Medulla oblongata (tissue), 1 donor: Measurements from ENCODE around the gene ROMO1.
"Not testable (repeated sequence)": the region's sequence is repeated elsewhere in the genome, so short reads cannot be mapped to it uniquely, and the experiment has no call there.

ENCODE experiments used
- DNase-seq: peaks from one replicate; pipeline ENCODE4 v3.0.0-alpha.2; 2015; ENCODE audit errors: extremely low spot score

ROMO1 gene

DNA sequence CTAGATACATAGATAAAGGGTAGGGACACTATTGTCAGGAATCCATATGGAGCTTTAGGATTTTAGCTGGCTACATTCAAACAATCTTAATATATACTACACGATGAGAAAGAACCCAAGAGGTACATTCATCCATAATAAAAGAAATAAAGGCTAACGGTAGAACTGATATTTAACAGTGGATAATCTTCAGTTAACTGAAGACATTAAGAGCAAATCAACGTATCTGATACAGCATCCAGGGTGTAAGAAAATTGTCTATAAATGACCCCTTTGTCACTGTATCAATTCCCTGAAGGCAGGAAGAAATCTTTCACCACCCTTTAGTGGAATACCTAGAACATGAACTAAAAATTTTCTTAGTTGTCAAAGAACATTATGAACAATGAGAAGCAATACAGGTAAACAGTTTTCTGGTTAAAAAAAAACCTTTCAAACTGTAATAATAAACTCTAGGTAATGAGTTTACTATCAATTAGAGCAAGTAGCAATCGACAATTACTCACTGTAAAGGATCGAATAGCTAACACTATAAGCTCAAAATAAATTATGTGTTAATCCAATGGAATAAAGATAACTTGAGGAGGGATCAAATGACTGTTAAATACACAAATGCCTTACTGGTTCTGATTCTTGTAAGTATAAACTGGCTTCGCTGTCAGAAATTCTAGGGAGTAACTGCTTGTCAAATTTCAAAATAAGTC is 11.8 kb downstream of the ROMO1 start:
- no peak for DNase-seq

DNA sequence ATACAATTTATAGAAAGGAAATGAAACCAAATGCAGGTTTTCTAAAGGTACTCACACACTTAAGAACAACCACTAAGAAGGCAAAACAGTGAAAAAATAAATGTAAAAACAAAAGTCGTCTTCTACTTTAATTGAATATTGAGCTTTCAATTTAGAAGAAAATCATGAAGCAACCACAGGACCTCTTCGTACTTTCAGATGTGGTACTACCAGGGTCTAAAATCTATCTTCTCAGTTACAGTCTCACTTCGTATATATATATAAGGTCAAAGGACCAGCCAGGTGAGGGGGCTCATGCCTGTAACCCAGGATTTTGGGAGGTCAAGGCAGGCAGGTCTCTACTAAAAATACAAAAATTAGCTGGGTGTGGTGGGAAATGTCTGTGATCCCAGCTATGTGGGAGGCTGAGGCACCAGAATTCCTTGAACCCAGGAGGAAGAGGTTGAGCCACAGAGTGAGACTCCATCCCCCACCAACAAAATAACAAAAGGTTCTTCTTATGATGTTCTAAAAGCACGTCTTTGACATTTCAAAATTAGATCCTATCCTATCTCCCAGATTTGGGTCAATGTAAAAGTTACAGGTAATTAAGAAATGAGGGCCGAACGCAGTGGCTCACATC is 12.5 kb downstream of the ROMO1 start:
- DNase-seq = no peak

DNA sequence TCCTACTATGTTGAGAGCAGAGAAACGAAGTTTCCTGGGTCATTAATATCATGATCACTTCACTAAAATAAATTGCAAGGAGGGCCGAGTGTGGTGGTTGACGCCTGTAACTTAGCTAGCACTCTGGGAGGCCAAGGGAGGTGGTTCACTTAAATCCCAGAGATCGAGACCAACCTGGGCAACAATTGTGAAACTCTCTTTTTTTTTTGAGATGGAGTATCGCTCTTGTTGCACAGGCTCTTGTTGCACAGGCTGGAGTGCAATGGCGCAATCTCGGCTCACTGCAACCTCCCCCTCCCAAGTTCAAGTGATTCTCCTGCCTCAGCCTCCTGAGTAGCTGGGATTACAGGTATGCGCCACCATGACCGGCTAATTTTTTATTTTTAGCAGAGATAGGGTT is 13.9 kb downstream of the ROMO1 start:
- not testable (repeated sequence) for DNase-seq

DNA sequence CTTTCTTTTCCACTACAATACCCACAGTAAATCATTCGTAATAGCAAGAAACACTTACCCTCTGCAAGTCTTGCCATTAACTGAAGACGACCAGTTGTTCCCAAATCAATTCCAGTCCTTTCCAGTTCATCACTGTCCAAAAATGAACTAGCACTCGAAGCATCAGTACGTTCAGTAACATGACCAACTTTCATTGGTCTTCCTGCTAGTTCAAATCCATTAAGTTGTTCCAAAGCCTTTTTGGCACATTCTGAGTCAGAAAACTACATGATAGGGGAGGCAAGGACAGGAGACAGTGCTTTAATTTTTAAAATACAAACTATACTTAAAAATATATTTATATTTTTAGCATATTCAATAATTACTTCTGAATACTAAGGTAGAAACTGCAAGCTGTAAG is 14.9 kb downstream of the ROMO1 start:
- DNase-seq = no peak

DNA sequence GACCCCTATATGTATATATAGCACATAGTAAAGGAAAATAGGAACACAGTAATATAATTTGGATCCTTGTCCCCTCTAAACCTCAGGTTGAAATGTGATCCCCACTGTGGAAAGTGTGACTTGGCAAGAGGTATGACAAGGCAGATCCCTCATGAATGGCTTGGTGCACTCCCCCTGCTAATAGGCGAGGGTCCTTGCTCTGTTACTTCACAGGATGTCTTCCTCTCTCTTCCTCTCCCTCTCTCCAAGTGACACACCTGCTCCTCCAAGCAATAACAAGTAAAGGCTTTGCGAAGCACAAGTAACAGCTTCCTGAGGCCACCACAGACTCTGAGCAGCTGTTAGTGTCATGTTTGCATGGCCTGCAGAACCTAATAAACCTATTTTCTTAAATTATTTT is 16.4 kb downstream of the ROMO1 start:
- no peak for DNase-seq

DNA sequence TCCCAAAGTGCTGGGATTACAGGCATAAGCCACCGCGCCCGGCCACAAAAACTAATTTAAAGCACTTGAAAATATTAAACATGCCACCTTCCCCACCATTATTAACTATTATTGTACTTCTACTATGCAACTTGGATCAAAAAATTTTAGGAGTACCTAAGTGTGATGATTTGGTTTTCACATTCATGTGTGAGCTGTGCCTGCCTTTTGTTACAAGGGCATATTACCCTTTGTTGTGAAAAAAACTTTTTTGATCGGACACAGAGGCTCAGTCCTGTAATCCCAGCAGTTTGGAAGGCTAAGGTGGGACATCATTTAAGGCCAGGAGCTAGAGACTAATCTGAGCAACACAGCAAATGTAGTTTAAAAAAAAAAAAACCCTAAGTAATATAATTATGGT is 17.1 kb downstream of the ROMO1 start:
- no peak for DNase-seq

DNA sequence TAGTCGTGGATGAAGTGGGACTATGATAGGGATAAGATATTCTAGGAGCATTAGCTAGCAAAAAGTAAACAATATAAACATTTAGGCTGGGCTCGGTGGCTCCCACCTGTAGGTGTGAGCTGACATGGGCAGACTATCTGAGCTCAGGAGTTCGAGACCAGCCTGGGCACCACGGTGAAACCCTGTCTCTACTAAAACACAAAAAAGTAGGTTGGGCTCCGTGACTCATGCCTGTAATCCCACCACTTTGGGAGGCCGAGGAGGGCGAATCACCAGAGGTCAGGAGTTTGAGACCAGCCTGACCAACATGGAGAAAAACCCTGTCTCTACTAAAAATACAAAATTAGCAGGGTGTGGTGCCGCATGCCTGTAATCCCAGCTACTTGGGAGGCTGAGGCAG is 19.1 kb downstream of the ROMO1 start:
- not testable (repeated sequence) for DNase-seq

DNA sequence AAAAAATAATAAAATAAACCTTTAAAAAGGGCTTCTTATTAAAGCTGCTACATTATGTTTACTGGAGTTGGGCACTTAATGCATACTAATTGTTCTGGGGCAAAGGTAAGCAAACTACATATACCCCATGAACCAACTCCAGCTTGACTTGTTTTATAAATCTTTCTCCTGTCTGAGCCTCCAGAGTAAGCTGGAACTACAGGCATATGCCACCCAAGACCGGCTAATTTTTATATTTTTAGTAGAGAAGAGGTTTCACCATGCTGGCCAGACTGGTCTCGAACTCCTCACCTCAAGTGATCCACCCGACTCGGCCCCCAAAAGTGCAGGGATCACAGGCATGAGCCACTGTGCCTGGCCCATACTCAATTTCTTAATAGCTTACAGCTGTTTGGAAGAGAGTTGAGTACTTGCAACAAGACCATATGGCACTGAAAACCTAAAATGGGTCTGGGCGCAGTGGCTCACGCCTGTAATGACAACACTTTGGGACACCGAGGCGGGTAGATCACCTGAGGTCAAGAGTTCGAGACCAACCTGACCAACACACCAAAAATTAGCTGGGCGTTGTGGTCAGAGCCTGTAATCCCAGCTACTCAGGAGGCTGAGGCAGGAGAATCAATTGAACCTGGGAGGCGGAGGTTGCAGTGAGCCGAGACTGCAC is 19.9 kb downstream of the ROMO1 start:
- DNase-seq = no peak

DNA sequence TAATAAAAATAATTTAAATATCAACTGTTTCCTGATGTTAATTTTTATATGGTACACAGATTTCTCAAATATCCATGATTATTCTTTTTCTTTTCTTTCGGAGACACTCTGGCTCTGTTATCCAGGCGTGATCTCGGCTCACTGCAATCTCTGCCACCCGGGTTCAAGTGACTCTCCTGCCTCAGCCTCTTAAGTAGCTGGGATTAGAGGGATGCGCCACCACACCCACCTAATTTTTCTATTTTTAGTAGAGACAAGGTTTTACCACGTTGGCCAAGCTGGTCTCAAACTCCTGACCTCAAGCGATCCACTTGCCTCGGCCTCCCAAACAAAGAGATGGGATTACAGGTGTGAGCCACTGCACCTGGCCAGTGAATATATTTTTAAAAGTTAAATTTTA is 20.5 kb downstream of the ROMO1 start:
- DNase-seq = no peak

DNA sequence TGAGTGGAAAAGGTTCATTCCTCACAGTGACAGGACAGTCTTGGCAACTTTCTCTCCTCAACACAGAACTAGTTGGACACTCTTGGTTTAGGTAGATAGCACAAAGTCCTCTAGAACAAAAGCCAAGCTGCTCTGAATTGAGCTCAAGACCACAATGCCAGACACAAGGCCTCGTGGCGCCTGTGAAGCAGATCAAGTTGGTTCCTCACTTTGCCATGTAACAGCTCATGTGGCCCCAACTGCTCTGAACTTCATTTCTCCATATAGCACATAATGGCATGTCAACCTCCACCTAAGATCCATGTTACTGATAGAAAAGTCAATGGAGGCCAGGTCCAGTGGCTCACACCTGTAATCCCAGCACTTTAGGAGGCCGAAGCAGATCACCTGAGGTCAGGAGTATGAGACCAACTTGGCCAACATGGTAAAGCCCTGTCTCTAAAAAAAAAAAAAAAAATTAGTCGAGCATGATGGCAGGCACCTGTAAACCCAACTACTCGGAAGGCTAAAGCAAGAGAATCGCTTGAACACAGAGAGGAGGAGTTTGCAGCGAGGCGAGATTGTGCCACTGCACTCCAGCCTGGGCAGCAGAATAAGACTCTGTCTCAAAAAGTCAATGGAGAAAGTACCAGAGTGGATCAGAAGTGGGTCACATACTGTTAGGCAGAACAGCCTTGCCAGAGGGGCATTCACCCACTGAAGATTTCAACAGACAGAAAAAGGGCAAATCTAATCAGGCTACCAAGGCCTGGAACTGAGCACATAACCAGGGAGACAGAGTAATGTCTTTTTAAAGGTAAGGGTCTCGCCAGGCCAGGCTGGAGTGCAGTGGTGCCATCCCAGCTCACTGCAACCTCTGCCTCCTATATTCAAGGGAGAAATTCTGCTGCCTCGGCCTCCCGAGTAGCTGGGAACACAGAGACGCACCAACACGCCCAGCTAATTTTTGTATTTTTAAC is 21.2 kb downstream of the ROMO1 start:
- DNase-seq = no peak

DNA sequence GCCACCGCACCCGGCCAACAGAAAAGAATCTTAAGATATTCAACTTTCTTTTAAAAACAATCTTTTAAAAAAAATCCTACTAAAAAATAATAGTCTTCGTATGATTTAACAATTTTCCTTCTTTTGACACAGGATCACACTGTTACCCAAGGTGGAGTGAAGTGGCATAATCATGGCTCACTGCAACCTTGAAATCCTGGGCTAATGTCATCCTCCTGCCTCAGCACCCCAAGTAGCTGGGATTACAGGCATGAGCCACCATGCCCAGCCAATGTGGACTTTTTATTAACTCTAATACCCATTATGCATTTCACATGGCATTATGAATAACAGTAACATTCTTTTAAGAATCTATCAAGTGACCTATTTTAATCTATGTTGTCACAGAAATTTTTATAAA is 22.0 kb downstream of the ROMO1 start:
- no peak for DNase-seq

DNA sequence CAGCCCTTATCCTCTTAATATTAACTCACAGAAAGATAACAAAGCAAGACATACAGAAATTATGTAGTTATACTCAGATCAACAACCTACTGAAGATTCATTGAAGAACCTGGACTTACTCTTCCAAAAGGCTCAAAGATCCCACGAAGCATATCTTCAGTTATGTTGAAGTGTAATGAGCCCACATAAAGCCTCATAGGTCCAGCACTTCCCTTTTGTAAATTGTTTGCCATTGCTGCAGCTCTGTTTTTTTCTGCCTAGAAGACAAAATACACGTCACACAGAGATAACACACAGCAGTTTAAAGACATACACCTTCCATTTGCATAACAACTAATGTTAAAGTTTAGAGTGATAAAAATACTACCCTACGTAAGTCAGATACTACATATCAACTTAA is 22.4 kb downstream of the ROMO1 start:
- DNase-seq = no peak

DNA sequence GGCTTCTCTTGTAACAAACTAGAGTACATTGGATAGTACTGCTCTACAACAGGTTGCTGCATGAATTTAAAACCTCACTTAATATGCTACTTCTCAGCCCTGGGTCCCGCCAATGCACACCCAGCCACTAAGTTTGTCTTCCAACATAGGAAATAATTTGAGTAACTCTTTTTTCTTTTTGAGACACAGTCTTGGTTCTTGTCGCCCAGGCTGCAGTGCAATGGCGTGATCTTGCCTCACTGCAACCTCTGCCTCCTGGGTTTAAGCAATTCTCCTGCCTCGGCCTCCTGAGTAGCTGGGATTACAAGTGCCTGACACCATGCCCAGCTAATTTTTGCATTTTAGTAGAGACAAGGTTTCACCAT is 24.1 kb downstream of the ROMO1 start:
- DNase-seq = not testable (repeated sequence)

DNA sequence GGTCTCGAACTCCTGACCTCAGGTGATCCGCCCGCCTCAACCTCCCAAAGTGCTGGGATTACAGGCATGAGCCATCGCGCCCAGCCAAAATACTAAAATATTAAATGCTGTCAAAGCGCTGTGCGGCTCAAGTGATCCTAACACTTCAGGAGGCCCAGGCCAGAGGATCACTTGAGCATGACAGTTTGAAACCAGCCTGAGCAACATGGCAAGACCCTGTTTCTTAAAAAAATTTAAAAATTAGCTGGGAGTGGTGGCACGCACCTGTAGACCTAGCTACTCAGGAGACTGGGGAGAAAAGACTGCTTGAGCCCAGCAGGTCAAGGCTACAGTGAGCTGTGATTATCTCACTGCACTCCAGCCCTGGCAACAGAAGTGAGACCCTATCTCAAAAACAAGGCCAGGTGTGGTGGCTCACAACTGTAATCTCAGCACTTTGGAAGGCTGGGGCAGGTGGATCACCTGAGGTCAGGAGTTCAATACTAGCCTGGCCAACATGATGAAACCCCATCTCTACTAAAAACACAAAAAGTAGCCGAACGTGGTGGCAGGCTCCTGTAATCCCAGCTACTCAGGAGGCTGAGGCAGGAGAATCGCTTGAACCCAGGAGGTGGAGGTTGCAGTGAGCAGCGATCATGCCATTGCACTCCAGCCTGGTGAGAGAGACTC is 24.6 kb downstream of the ROMO1 start:
- DNase-seq = not testable (repeated sequence)

DNA sequence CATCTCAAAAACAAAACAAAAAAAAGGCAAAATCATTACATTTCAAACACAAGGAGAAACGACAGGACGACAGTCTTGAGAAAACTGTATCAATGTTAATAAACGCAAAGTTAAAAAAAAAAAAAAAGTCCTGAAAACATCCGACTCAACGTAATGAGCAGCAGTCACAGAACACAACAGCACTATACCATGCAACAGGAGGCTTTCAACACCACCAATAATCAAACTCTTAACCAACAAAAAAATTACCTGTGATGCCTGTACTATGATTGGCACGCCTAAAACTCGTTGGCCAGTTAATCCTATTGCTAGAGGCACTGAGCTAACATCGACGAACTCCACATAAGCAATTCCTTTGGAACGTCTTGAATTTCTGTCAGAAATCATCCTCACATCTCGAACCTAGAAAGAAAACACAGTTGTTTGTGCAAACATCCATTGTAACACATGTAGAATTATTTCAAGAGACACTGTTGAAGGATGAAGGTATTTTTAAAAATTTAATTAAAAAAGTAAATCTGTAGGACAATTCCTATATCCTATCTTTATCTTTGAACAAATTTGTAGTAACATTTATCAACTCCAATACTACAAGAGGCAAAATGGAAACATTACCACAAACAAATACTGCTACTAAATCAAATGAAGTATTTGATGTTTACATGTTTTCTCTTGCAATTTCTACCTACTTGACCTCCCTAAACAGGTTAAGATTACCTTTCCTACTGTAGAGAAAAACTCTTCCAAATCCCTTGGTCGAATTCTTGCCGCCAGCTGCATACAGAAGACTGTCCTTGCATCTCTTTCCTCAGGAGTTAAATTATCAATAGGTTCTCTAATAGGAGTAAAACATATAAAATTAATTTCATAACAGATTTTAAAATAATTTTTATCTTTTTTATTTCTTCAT is 25.4 kb downstream of the ROMO1 start:
- no peak for DNase-seq

DNA sequence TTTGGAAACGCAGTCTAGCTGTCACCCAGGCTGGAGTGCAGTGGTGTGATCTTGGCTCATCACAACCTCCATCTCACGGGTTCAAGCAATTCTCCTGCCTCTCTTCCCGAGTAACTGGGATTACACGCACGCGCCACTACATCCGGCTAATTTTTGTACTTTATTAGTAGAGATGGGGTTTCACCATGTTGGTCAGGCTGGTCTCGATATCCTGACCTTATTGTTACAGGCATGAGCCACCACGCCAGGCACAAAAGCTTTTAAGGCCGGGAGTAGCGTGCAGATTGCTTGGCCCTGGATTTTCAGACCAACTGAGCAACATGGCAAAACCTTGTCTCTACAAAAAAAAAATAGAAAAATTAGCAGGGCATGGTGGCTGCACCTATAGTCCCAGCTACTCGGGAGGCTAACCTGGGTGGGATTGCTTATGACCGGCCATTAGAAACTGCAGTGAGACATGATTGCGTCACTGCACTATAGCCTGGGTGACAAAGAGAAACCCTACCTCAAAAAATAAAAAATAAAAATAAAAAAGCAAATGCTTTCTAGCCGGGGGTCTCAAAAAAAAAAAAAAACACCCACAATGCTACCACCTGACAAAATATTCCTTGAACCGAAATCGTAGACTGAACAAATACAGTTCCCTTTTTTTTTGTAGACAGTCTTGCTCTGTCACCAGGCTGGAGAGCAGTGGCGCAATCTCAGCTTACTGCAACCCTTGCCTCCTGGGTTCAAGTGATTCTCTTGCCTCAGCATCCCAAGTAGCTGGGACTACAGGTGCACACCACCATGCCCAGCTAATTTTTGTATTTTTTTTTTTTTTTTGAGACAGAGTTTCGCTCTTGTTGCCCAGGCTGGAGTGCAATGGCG is 27.9 kb downstream of the ROMO1 start:
- no peak for DNase-seq

DNA sequence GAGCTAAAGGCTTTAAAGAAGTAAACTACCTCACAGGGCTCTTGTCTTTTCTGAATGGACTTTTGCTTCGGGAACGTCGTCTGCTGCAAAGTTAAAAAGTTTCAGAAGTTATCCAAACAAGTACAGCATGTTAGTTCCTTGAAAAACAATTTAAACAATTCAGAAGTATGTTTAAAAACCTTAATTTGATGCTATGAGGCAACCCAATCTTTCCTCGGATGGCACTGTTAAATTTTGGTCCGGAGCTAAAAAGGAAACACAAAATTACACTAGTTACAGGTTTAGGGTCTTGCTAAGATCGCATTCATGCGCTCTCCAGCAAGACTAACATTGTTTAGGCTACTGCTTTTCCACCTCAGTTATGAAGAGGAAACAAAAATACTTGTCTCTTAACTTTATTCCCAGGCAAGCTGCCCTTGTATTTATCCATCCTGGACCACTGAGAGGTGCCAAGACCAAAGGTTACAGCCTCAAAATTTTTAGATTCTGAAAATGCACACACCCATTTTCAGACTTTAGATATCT is 30.1 kb downstream of the ROMO1 start:
- no peak for DNase-seq

DNA sequence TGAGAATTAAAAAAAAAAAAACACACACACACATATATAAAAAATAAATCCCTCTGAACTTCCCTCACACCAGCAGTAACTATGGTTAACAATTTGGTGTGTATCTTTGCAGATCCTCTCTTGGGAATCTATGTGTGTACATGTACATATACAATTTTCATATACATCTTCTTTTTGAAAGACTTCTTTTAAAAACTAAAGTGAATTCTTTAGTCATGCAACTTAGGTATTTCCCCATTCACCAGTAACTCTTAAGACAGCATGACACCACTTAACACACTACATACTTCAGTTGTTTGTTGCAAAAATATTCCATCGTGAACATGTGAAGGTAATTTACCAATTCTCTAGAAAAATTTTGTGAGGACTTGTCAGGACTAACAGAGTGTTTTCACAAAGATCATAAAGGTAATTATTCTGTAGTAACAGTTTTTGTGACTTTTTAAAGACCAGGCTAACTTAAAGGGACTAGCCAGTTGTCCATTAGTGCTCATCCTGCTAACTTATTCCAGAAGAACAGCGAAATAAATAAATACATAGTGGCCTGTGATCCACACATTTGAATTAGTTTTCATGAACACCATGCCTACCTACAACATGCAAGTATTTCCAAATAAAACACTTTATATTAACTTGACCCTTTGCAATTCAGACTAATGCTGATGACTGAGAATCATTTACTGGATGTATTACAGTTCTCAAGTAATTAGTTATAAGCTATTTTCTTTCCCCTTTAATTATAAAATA is 30.8 kb downstream of the ROMO1 start:
- no peak for DNase-seq
